ENCODE measurements around the gene RAB24. TPM values are rescaled to one million over a fixed set of nuclear protein-coding genes. Genes with fewer than 3 reads are reported as not detected.

RAB24 gene
- total RNA-seq, 1 experiment from 2014 or later: 11.4 TPM

DNA sequence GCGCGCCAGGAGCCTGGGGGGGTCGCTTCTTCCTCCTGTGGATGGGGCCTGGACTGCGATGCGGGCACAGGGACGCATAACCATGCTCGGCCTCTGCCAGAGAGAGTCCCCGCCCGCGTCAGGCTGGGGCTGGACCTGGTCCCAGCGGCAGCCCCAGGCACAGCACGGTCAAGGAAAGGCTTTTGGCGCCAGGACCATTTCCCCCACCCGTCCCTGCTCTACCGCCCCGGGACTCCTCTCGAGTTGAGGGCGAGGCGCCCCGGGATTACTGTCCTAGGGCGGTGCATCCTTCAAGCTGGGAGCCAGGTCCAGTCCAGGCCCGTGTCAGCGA lies 7.8 kb upstream of the RAB24 start:
- Histone ChIP-seq H3K4me3 (ENCODE audit: low read length) (peak overlapping the region; percentile 94), H3K9me3 (ENCODE audit: low read length) (no peaks in the 10 kb centered on the region), H3K27me3 (ENCODE audit: low read length) (no peaks in the 10 kb centered on the region), H3K9ac (ENCODE audit: low read length) (peak overlapping the region; percentile 93), H3K27ac (ENCODE audit: low read length) (peak overlapping the region; percentile 82), H3K79me2 (ENCODE audit: low read length) (no peaks in the 10 kb centered on the region), H2AFZ (ENCODE audit: low read length) (no peak overlapping the region), H3K9me2 (replicated peaks; ENCODE audit: insufficient read depth, low read length) (no peaks in the 10 kb centered on the region), H4K20me1 (ENCODE audit: insufficient read depth, low read depth, low read length) (peaks cover 10% of the 10 kb centered on the region), H3K4me2 (ENCODE audit: low read depth, low read length, poor library complexity, severe bottlenecking) (peak overlapping the region; percentile 74), H3K36me3 (ENCODE audit: insufficient read depth, low read length) (no peaks in the 10 kb centered on the region), H3K4me1 (ENCODE audit: low read length) (peaks cover 34% of the 10 kb centered on the region)
- no peak for DNase-seq

DNA sequence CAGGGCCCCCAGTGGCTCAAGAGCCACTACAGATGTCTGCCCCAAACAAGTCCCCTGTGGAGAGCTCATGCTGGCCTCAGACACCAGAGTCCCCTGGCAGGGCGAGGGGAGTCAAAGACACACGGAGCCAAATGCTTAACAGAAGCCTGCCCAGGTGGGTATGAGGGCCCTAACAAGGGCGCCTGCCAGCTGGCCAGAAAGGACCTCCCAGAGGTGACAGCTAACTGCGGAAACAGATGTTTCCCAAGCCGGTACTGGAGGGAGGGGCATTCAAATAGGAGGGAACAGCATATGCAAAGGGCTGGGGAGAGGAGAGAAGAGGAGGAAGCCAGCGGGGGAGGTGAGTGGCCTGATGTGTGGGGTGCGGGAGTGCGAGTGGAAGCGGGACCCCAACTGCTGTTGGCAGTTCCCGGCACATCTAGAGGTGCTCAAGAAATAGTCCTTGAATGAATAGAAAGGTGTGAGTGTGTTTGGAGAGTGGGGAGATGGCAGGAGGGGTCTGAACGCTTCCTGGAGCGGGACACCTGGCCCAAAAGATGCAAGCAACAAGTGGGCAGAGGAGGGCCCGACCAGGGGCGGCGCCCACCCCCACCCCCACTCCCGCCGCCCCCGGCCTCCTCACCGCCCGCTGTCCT lies 7.4 kb upstream of the RAB24 start:
- no peak overlapping the region for H2AFZ ChIP-seq (ENCODE audit: low read length)
- peak overlapping the region; percentile 93 for H3K9ac ChIP-seq (ENCODE audit: low read length)
- peak; percentile 93 for DNase-seq
- peak overlapping the region; percentile 74 for H3K4me2 ChIP-seq (ENCODE audit: low read depth, low read length, poor library complexity, severe bottlenecking)
- H3K27me3 ChIP-seq (ENCODE audit: low read length): no peaks in the 10 kb centered on the region
- H3K27ac ChIP-seq (ENCODE audit: low read length): peak overlapping the region; percentile 82
- H4K20me1 ChIP-seq (ENCODE audit: insufficient read depth, low read depth, low read length): peaks cover 10% of the 10 kb centered on the region
- no peaks in the 10 kb centered on the region for H3K9me3 ChIP-seq (ENCODE audit: low read length)
- H3K79me2 ChIP-seq (ENCODE audit: low read length): no peaks in the 10 kb centered on the region
- peak overlapping the region; percentile 94 for H3K4me3 ChIP-seq (ENCODE audit: low read length)
- H3K36me3 ChIP-seq (ENCODE audit: insufficient read depth, low read length): no peaks in the 10 kb centered on the region
- peaks cover 34% of the 10 kb centered on the region for H3K4me1 ChIP-seq (ENCODE audit: low read length)
- no peaks in the 10 kb centered on the region for H3K9me2 ChIP-seq (replicated peaks; ENCODE audit: insufficient read depth, low read length)

DNA sequence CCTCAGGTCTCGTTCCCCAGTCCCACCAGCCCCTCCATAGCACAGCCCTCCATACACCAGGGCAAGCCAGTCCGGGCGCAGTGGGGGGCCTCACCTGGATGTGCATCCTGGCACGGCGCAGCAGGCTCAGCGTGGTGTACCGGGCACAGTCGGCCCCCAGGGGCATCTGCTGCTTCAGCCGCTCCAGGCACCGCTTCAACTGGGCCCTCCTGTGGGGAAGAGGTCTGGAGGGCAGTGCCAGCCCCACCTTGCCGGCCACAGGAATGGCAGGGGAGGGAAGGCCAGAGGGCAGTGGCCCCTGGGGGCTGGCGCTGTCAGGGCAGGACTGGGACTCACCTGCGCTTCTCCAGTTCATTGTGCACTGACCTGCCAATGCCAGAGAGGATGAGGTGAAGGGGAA lies 6.8 kb upstream of the RAB24 start:
- Histone ChIP-seq H3K9me3 (ENCODE audit: low read length) (no peaks in the 10 kb centered on the region), H3K27me3 (ENCODE audit: low read length) (no peaks in the 10 kb centered on the region), H3K9ac (ENCODE audit: low read length) (no peak overlapping the region), H2AFZ (ENCODE audit: low read length) (no peak overlapping the region), H3K9me2 (replicated peaks; ENCODE audit: insufficient read depth, low read length) (no peaks in the 10 kb centered on the region), H3K27ac (ENCODE audit: low read length) (peak overlapping the region; percentile 46), H3K36me3 (ENCODE audit: insufficient read depth, low read length) (peaks cover 4% of the 10 kb centered on the region; the same call in 1 of the 2 replicates), H3K4me2 (ENCODE audit: low read depth, low read length, poor library complexity, severe bottlenecking) (peak overlapping the region; percentile 74), H3K4me3 (ENCODE audit: low read length) (peak overlapping the region; percentile 94; the same call in 1 of the 2 replicates), H3K4me1 (ENCODE audit: low read length) (peaks cover 38% of the 10 kb centered on the region), H4K20me1 (ENCODE audit: insufficient read depth, low read depth, low read length) (peaks cover 14% of the 10 kb centered on the region), H3K79me2 (ENCODE audit: low read length) (peaks cover 5% of the 10 kb centered on the region)
- no peak for DNase-seq

DNA sequence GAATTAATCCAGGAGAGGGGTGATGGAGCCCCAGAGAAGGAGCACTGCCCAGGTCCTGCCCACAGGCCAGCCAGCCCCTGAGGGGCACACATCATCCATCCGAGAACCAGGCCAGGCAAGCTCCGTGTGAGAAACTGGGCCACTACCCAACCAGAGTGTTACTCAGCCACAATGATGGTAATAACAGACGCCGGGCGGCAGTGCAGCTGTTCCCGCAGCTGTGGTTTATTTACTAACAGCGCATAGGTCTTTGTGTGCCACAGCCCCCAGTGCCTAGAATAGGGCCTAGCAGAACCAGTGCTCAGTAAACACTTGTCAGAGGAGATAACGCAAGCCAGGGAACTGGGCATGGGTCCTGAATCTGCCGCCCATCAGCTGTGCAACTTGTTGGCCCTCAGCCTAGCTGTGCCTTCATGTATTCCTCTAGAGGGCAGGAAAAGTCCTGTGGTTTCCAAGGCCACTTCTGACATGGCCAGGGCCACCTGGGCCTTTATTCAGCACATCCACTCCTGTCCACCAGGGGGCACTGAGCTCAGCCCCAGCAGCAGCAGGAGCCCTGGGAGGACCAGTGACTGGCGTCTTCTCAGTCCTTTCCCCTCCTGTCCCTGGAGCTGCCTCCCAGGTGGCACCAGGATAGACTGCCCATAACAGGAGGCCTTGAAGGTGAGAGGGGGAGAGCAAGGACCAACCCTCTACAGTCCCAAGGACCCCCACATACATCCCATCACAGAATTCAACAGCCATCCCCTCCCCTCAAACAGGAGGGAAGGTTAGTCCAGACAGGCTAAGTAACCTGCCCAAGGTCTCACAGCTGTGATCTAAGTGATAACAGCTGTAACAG lies 6.1 kb upstream of the RAB24 start:
- peak; percentile 87 for DNase-seq
- Histone ChIP-seq H3K4me1 (ENCODE audit: low read length) (peaks cover 45% of the 10 kb centered on the region), H2AFZ (ENCODE audit: low read length) (no peak overlapping the region), H3K79me2 (ENCODE audit: low read length) (peaks cover 13% of the 10 kb centered on the region), H3K36me3 (ENCODE audit: insufficient read depth, low read length) (peaks cover 10% of the 10 kb centered on the region; the same call in 1 of the 2 replicates), H3K27me3 (ENCODE audit: low read length) (no peaks in the 10 kb centered on the region), H3K4me3 (ENCODE audit: low read length) (no peak overlapping the region), H3K9me3 (ENCODE audit: low read length) (no peaks in the 10 kb centered on the region), H3K4me2 (ENCODE audit: low read depth, low read length, poor library complexity, severe bottlenecking) (no peak overlapping the region), H3K9me2 (replicated peaks; ENCODE audit: insufficient read depth, low read length) (no peaks in the 10 kb centered on the region), H4K20me1 (ENCODE audit: insufficient read depth, low read depth, low read length) (peaks cover 21% of the 10 kb centered on the region), H3K27ac (ENCODE audit: low read length) (peak overlapping the region; percentile 46), H3K9ac (ENCODE audit: low read length) (no peak overlapping the region)

DNA sequence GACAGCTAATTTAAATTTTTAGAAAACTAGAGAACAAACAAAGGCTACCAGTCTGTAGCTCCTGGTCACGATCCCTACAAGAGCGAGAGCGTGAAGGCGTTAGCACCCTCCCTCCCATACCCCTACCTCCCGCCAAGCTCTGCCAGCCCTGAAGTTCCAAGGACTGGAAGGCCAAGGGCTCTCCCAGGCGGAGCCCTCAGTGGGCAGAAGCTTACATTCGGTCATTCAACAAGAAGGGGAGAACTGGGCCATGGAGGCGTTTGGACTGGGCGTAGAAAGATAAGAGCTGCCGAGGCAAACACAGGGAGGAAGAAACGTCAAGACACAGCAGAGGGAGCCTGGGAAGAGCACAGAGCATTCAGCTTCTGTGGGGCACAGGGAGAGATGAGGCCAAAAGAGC lies 5.2 kb upstream of the RAB24 start:
- H3K27me3 ChIP-seq (ENCODE audit: low read length): no peaks in the 10 kb centered on the region
- no peaks in the 10 kb centered on the region for H3K9me2 ChIP-seq (replicated peaks; ENCODE audit: insufficient read depth, low read length)
- H3K4me1 ChIP-seq (ENCODE audit: low read length): peaks cover 46% of the 10 kb centered on the region
- H2AFZ ChIP-seq (ENCODE audit: low read length): no peak overlapping the region
- peaks cover 10% of the 10 kb centered on the region; the same call in 1 of the 2 replicates for H3K36me3 ChIP-seq (ENCODE audit: insufficient read depth, low read length)
- H3K9me3 ChIP-seq (ENCODE audit: low read length): no peaks in the 10 kb centered on the region
- no peak for DNase-seq
- no peak overlapping the region for H3K9ac ChIP-seq (ENCODE audit: low read length)
- no peak overlapping the region for H3K4me3 ChIP-seq (ENCODE audit: low read length)
- H3K4me2 ChIP-seq (ENCODE audit: low read depth, low read length, poor library complexity, severe bottlenecking): no peak overlapping the region
- H4K20me1 ChIP-seq (ENCODE audit: insufficient read depth, low read depth, low read length): peaks cover 22% of the 10 kb centered on the region
- peaks cover 21% of the 10 kb centered on the region for H3K79me2 ChIP-seq (ENCODE audit: low read length)
- H3K27ac ChIP-seq (ENCODE audit: low read length): peak overlapping the region; percentile 19; the same call in 1 of the 2 replicates

DNA sequence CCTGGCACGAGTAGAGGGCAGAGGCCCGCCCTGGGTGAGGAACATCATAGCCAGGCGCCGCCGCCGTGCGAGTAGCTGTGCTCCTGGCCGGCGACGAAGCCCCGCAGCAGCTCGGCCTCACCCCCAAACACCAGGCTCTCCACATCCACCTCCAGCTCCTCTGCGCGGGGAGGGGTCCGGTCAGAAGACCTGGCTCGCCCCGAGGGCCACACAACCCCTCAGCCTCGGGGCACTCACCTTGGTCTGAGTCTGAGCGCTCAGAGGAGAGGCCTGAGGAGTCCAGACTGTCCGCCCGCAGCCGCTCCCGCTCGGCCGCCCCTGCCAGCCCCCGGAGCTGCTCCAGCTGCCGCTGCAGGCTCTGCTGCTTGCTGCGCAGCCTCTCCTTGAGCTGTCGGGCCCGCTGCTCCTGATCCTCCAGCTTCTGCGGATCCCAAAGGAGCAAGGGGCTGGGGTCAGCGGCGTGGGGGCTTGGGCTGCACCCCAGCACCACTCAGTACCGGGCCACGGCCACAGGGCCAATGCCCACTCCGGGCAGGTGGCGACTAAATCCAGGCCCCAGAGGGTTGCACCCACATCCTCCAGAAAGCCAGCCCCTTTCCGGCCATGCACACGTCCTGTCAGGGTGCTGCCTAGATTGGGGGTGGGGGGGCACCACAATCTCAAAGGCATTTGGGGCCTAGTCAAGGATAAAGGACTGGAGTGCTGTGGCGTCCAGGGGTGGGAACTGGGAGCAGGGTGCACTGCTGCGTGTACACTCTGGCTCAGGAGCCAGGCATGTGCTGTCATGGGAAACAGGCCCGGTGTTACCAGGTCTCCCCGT lies 4.2 kb upstream of the RAB24 start:
- Histone ChIP-seq H2AFZ (ENCODE audit: low read length) (no peak overlapping the region), H3K27ac (ENCODE audit: low read length) (no peak overlapping the region), H3K36me3 (ENCODE audit: insufficient read depth, low read length) (peaks cover 10% of the 10 kb centered on the region; the same call in 1 of the 2 replicates), H3K9ac (ENCODE audit: low read length) (no peak overlapping the region), H4K20me1 (ENCODE audit: insufficient read depth, low read depth, low read length) (peaks cover 22% of the 10 kb centered on the region), H3K79me2 (ENCODE audit: low read length) (peaks cover 29% of the 10 kb centered on the region), H3K4me1 (ENCODE audit: low read length) (peaks cover 44% of the 10 kb centered on the region), H3K4me3 (ENCODE audit: low read length) (no peak overlapping the region), H3K27me3 (ENCODE audit: low read length) (no peaks in the 10 kb centered on the region), H3K9me3 (ENCODE audit: low read length) (no peaks in the 10 kb centered on the region), H3K4me2 (ENCODE audit: low read depth, low read length, poor library complexity, severe bottlenecking) (no peak overlapping the region), H3K9me2 (replicated peaks; ENCODE audit: insufficient read depth, low read length) (no peaks in the 10 kb centered on the region)
- DNase-seq: no peak

DNA sequence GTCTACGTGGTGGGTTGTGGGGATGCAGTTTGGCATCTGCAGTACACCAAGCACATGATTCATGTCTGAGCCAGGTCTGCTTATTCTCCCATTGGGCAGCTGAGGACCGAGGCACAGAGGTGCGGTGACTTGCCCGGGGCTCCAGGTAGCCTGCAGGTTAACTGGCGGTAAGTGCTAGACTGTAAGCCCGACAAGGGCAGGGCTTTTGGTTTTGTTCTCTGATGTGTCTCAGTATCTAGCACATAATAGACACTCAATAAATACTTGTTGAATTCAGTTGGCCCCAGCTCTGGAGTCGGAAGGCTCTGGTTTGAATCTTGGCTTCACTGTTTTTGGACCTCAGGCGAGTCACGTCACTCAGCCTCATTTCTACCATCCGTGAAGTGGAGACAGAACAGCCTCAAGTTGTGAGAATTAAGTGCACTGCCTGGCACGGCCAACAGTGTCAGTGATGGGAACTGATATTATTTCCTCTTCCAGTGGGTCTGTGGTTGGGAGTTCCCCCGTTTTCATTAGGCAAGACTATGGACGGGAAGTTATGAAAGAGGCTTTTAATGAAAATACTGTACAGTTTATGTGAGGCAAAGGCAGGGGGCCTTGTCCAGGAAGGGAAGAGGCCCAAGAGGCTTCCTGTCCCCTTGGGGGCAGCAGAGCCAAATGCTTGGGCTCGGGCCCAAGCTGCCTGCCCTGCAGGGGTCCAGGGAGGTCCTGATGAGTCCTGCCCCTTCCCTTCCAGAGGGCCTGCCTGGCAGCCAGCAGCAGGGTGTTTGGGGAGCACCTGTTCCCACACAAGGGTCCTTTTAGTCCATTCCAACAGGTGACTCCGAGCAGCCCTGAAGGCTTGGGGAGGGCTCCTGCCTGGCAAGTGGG lies 3.4 kb upstream of the RAB24 start:
- peaks cover 22% of the 10 kb centered on the region for H4K20me1 ChIP-seq (ENCODE audit: insufficient read depth, low read depth, low read length)
- no peak for DNase-seq
- H3K4me2 ChIP-seq (ENCODE audit: low read depth, low read length, poor library complexity, severe bottlenecking): no peak overlapping the region
- H3K27me3 ChIP-seq (ENCODE audit: low read length): no peaks in the 10 kb centered on the region
- no peak overlapping the region for H3K9ac ChIP-seq (ENCODE audit: low read length)
- H3K9me3 ChIP-seq (ENCODE audit: low read length): no peaks in the 10 kb centered on the region
- H2AFZ ChIP-seq (ENCODE audit: low read length): no peak overlapping the region
- peaks cover 30% of the 10 kb centered on the region for H3K79me2 ChIP-seq (ENCODE audit: low read length)
- H3K9me2 ChIP-seq (replicated peaks; ENCODE audit: insufficient read depth, low read length): no peaks in the 10 kb centered on the region
- H3K27ac ChIP-seq (ENCODE audit: low read length): no peak overlapping the region
- peaks cover 45% of the 10 kb centered on the region for H3K4me1 ChIP-seq (ENCODE audit: low read length)
- no peak overlapping the region for H3K4me3 ChIP-seq (ENCODE audit: low read length)
- peaks cover 10% of the 10 kb centered on the region; the same call in 1 of the 2 replicates for H3K36me3 ChIP-seq (ENCODE audit: insufficient read depth, low read length)

All from Karpas-422 (cell line).